HepG2 (cell line): ENCODE measurements around the gene CAMSAP3. TPM values are rescaled to one million over a fixed set of nuclear protein-coding genes. Genes with fewer than 3 reads are reported as not detected.

Source experiments
- EED ChIP-seq: sonication (generic); formaldehyde crosslinking; IDR thresholded peaks from 2 replicates; pipeline ENCODE4 v1.5.0; 2020; ENCODE audit warnings: mild to moderate bottlenecking, missing genetic modification reagents
- HNF4A ChIP-seq: sonication (generic); formaldehyde crosslinking; IDR thresholded peaks from 2 replicates; pipeline ENCODE4 v1.4.0; 2020; ENCODE audit warnings: missing genetic modification reagents
- PITX1 ChIP-seq: sonication (generic); formaldehyde crosslinking; IDR thresholded peaks from 2 replicates; pipeline ENCODE4 v1.5.1; 2020; ENCODE audit warnings: mild to moderate bottlenecking, missing genetic modification reagents
- POGZ ChIP-seq: sonication (generic); formaldehyde crosslinking; IDR thresholded peaks from 2 replicates; pipeline ENCODE4 v1.4.0; 2020; ENCODE audit warnings: mild to moderate bottlenecking, missing genetic modification reagents
- TAF15 ChIP-seq: fragments of 200-400 bp; formaldehyde crosslinking; IDR thresholded peaks from one replicate; pipeline ENCODE4 v1.6.1; 2018; ENCODE audit warnings: mild to moderate bottlenecking, low read depth, low read length; ENCODE audit not compliant: poor library complexity, severe bottlenecking
- TOE1 ChIP-seq: sonication (generic); formaldehyde crosslinking; IDR thresholded peaks from 2 replicates; pipeline ENCODE4 v1.4.0; 2020; ENCODE audit warnings: mild to moderate bottlenecking, missing genetic modification reagents
- YEATS2 ChIP-seq: sonication (generic); formaldehyde crosslinking; IDR thresholded peaks from 2 replicates; pipeline ENCODE4 v1.4.0; 2020; ENCODE audit warnings: missing genetic modification reagents, borderline replicate concordance
- ZMAT3 ChIP-seq: sonication (generic); formaldehyde crosslinking; conservative IDR thresholded peaks from 2 replicates; pipeline ENCODE4 v1.7.0; 2021; ENCODE audit warnings: missing genetic modification reagents
- ZNF142 ChIP-seq: sonication (generic); formaldehyde crosslinking; IDR thresholded peaks from 2 replicates; pipeline ENCODE4 v1.4.0; 2020; ENCODE audit warnings: missing genetic modification reagents
- ZNF17 ChIP-seq: sonication (generic); formaldehyde crosslinking; IDR thresholded peaks from 2 replicates; pipeline ENCODE4 v1.5.0; 2020; ENCODE audit warnings: mild to moderate bottlenecking, missing genetic modification reagents
- ZNF205 ChIP-seq: IDR thresholded peaks from 2 replicates; pipeline ENCODE4 v1.6.1; 2018; ENCODE audit warnings: missing biosample characterization, missing genetic modification reagents
- ZNF407 ChIP-seq: sonication (generic); formaldehyde crosslinking; IDR thresholded peaks from one replicate; pipeline ENCODE4 v1.5.1; 2020; ENCODE audit warnings: mild to moderate bottlenecking, missing genetic modification reagents; ENCODE audit errors: not compliant biosample characterization
- ZNF691 ChIP-seq: sonication (generic); formaldehyde crosslinking; IDR thresholded peaks from 2 replicates; pipeline ENCODE4 v1.4.0; 2020; ENCODE audit warnings: missing genetic modification reagents, low read depth, mild to moderate bottlenecking, borderline replicate concordance
- ZNF841 ChIP-seq: sonication (generic); formaldehyde crosslinking; IDR thresholded peaks from 2 replicates; pipeline ENCODE4 v1.8.1; 2023; ENCODE audit warnings: missing genetic modification reagents, borderline replicate concordance
- polyA plus RNA-seq, 8 experiments: library from polyadenylated mRNA; depleted of rRNA in 3 of 8; stranded (reverse) in 7 of 8; unstranded in 1 of 8; fragments of >200 nt; fragmentation: Illumina TruSeq in 4 of 8; extraction: Trizol in 4 of 8; gene quantifications; 2 replicates each; pipeline versions ENCODE4 v1.2.1 to v1.2.3, GENCODE V29; 2011 to 2016; ENCODE audit warnings: low read depth in 4 of 8, missing spikeins in 1 of 8, mixed read lengths in 1 of 8; ENCODE audit not compliant: insufficient read depth in 1 of 8
- total RNA-seq, 5 experiments: library from RNA; depleted of rRNA; stranded (reverse); fragments of >200 nt; fragmentation: Illumina TruSeq; extraction: Trizol; gene quantifications; 2 replicates each; pipeline ENCODE4 v1.2.3, GENCODE V29; 2016; ENCODE audit warnings: low read depth in 1 of 5

CAMSAP3 gene
- total and polyA plus RNA-seq, 2 of the 13 experiments (the other 11 are each of a cell fraction or from before 2014, with no cell fraction given), result 10.8 to 11.8 TPM

GRCh38 chr19:7562646-7563393 lies 32.8 kb upstream of the CAMSAP3 start (continued):
- TF ChIP-seq ZNF407 (CRISPR knock-in tag) (peak; percentile 69), TOE1 (peak; percentile 95; the same call in 1 of the 2 replicates), EED (peak; percentile 79; the same call in 1 of the 2 replicates), POGZ (CRISPR knock-in tag) (no peak), ZNF691 (CRISPR knock-in tag) (peak; percentile 75; the same call in 1 of the 2 replicates), HNF4A (CRISPR knock-in tag) (0 out of 2 replicates have a peak, but pooled peaks have one; percentile 20), ZMAT3 (CRISPR knock-in tag) (peak; percentile 99), ZNF142 (CRISPR knock-in tag) (peak; percentile 96), PITX1 (CRISPR knock-in tag) (peak; percentile 89), YEATS2 (peak; percentile 85; the same call in 1 of the 2 replicates), ZNF841 (CRISPR knock-in tag) (peak; percentile 91), ZNF205 (CRISPR knock-in tag) (peak; percentile 97), ZNF17 (CRISPR knock-in tag) (peak; percentile 92; the same call in 1 of the 2 replicates), TAF15 (no peak)
